ENCODE data around the gene TYW1. TPM values are rescaled to one million over a fixed set of nuclear protein-coding genes. Genes with fewer than 3 reads are reported as not detected.

The TYW1 gene
- total RNA-seq, result 7.8 and 25.6 TPM in 2 replicates

GRCh38 chr7:66996444-66997191, at the start of gene TYW1:
Gene TYW1, plus strand, starts transcription at chr7:66996833. Its CDS starts 146 bp downstream, at chr7:66996979.

GRCh38 chr7:66995050-66995776, 1.4 kb upstream of the TYW1 start, which contains the start of gene SBDS:
Gene SBDS, minus strand, starts transcription at chr7:66995586. Its CDS starts 169 bp downstream, at chr7:66995417.

Other genes starting within 250 kb of the TYW1 start
- gene TMEM248, start 75.6 kb upstream of the TYW1 start, total RNA-seq, result 65.8 and 72.0 TPM in 2 replicates
- 63.2 and 73.0 TPM in 2 replicates for gene SBDS, start 1.2 kb upstream of the TYW1 start, total RNA-seq